Measurements from ENCODE around the gene UBTFL1.
A peak's percentile ranks its signal among the peaks of the same experiment; 100 is the strongest.
"Not testable (repeated sequence)": the region's sequence is repeated elsewhere in the genome, so short reads cannot be mapped to it uniquely, and the experiment has no call there.

Gene UBTFL1
- long read RNA-seq: 0 reads

DNA sequence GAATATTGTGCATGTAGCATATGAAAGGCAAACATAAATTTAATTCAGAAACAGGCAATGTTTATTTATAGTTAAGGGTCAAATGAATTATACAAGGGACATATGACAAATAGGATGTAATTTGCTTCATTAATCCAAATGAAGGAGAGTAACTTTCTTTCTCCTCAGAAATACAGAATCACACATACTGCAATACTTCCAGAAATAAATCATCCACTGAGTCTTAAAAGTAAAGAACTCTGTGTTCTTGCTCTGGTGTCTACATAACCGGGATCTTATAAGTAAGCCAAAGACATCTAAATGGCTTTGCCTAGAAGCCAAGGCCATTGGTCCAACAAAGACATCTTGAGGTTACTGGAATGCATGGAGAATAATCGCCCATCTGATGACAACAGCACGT lies at the start of gene UBTFL1:
UBTFL1 (plus strand) TSS at position 301 of the 400 bp plus-strand sequence; CDS start at position 301, 0 bp downstream.
- not testable (repeated sequence) for DNase-seq (ENCODE audit: low read depth in 1 of 2, low spot score in 1 of 2); H3K27ac ChIP-seq (replicated peaks); H3K4me3 ChIP-seq (replicated peaks; ENCODE audit: insufficient read depth, low read length); H3K27me3 ChIP-seq (ENCODE audit: insufficient read depth, poor library complexity, severe bottlenecking)

DNA sequence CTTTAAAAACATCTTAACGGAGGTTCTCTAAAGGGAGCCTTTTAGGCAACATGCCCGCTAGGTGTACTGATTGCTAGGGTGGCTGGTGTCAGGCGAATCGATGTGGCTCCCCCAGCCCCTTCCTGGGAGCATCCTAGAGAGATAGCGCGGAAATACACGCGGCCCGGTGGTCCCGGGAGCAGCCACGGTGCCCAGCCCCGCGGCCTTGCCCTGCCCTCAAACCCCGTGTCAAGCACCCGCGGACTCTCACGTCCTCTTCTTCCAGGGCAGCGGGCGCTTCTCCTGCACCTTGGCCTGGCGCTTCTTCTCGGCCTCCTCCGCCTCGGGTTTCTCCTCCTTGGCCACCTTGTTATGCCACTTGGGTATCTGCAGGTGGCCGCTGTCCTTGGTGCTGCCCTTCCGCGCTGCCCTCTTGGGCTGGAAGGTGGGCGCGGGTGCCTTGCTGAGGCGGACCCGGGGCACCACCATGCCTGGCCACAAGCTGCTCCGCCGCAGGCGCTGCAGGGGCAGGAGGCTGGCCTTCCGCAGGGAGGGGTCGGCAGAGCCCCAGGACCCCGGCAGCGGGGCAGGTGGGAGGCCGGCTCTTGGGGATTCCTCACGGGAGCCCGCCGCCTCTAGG lies 34.0 kb upstream of the UBTFL1 start:
- not testable (repeated sequence) for H3K4me3 ChIP-seq (replicated peaks; ENCODE audit: insufficient read depth, low read length); H3K27ac ChIP-seq (replicated peaks)

GRCh38 chr11:90052311-90052710 lies 33.4 kb upstream of the UBTFL1 start:
- H3K27ac ChIP-seq (replicated peaks); DNase-seq (ENCODE audit: low read depth in 1 of 2, low spot score in 1 of 2); H3K4me3 ChIP-seq (replicated peaks; ENCODE audit: insufficient read depth, low read length); H3K27me3 ChIP-seq (ENCODE audit: insufficient read depth, poor library complexity, severe bottlenecking): not testable (repeated sequence)

More for the DNA sequence above, 34.0 kb upstream of the UBTFL1 start:
- DNase-seq (ENCODE audit: low read depth in 1 of 2, low spot score in 1 of 2); H3K27me3 ChIP-seq (ENCODE audit: insufficient read depth, poor library complexity, severe bottlenecking): not testable (repeated sequence)
- TF ChIP-seq REST (IDR thresholded peaks at IDR 0.05; ENCODE audit: insufficient replicate concordance, low read depth): peak; percentile 83

DNA sequence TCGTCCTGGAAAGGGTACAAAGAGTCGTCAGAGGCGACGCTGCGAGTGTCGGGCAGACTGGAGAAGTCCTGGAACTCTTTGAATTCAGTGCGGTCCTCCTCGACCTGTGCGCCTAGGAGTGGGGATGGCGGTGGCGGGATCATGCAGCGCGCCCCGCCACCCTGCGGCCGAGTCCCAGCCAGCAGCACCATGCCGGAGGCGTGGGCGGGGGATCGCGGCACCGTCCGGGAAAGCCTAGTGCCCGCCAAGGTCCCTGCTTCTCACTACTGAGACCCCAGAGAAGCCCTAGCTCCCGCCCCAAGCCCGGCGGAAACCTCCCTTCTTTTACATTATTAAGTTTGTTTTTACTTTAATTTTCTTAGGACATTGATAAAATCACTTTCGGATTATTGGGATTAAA lies 32.2 kb upstream of the UBTFL1 start:
- DNase-seq (ENCODE audit: low read depth in 1 of 2, low spot score in 1 of 2); H3K27me3 ChIP-seq (ENCODE audit: insufficient read depth, poor library complexity, severe bottlenecking); H3K4me3 ChIP-seq (replicated peaks; ENCODE audit: insufficient read depth, low read length); H3K27ac ChIP-seq (replicated peaks): not testable (repeated sequence)

DNA sequence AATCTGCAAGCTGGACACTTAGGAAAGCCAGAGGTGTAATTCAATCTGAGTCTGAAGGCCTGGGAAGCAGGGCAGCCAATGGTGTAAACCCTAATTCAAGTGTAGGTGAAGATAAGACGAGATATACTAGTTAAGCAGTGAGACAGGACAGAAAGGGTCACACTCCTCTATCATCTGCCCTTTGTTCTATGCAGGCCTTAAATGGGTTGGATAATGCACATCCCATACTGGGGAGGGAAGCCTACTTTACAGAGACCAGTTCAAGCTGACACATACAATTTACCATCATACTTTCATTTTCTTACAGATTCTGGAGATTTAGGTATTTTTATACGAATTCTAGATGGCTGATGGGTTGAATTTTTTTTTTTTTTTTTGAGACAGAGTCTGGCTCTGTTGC lies 3.0 kb downstream of the UBTFL1 start:
- not testable (repeated sequence) for H3K27ac ChIP-seq (replicated peaks); H3K4me3 ChIP-seq (replicated peaks; ENCODE audit: insufficient read depth, low read length); DNase-seq (ENCODE audit: low read depth in 1 of 2, low spot score in 1 of 2); H3K27me3 ChIP-seq (ENCODE audit: insufficient read depth, poor library complexity, severe bottlenecking)

DNA sequence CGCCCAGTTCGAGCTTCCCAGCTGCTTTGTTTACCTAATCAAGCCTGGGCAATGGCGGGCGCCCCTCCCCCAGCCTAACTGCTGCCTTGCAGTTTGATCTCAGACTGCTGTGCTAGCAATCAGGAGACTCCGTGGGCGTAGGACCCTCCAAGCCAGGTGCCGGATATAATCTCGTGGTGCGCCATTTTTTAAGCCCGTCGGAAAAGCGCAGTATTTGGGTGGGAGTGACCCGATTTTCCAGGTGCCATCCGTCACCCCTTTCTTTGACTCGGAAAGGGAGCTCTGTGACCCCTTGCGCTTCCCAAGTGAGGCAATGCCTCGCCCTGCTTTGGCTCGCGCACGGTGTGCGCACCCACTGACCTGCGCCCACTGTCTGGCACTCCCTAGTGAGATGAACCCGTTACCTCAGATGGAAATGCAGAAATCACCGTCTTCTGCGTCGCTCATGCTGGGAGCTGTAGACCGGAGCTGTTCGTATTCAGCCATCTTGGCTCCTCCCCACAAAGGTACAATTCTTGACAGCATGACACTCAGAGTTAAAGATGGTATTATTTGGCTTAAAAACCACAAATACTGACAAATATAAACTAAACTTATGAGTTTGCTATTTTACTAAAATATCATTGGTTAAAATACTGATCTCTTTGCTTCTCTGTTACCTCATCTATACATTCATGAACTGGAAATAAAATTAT lies 9.6 kb downstream of the UBTFL1 start:
- not testable (repeated sequence) for H3K27ac ChIP-seq (replicated peaks); DNase-seq (ENCODE audit: low read depth in 1 of 2, low spot score in 1 of 2); H3K4me3 ChIP-seq (replicated peaks; ENCODE audit: insufficient read depth, low read length); H3K27me3 ChIP-seq (ENCODE audit: insufficient read depth, poor library complexity, severe bottlenecking)

DNA sequence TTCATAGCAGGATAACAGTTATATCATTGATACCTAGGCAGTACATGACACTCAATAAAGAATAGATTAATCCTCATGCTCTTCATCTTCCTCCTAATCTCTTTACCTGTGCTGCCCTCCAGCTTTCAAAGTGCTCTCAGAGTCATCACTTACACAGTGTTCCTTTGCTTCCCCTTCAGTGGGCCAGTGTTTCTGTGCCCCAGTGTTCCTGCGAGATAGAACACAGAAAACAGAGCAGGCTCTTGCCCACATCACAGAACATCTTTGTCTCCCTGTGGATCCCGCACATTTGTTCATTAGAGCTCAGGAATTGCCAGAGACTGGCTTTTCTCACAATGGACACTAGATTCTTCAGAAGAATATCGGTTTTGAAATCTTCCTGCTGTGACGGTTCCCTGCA lies 12.5 kb downstream of the UBTFL1 start:
- not testable (repeated sequence) for H3K27me3 ChIP-seq (ENCODE audit: insufficient read depth, poor library complexity, severe bottlenecking); DNase-seq (ENCODE audit: low read depth in 1 of 2, low spot score in 1 of 2); H3K4me3 ChIP-seq (replicated peaks; ENCODE audit: insufficient read depth, low read length); H3K27ac ChIP-seq (replicated peaks)

GRCh38 chr11:90100431-90100830 lies 14.7 kb downstream of the UBTFL1 start:
- no peak for DNase-seq (ENCODE audit: low read depth in 1 of 2, low spot score in 1 of 2)
- Histone ChIP-seq H3K27ac (replicated peaks) (no peak overlapping the region), H3K27me3 (ENCODE audit: insufficient read depth, poor library complexity, severe bottlenecking) (no peaks in the 10 kb centered on the region), H3K4me3 (replicated peaks; ENCODE audit: insufficient read depth, low read length) (no peak overlapping the region)
- TF ChIP-seq GABPA (IDR thresholded peaks at IDR 0.05; ENCODE audit: low read depth) (no peak), SPI1 (IDR thresholded peaks at IDR 0.05; ENCODE audit: borderline replicate concordance, low read depth) (no peak), POLR2AphosphoS5 (IDR thresholded peaks at IDR 0.05; ENCODE audit: low read depth) (no peak), CTCF (IDR thresholded peaks at IDR 0.05; ENCODE audit: insufficient read depth, low read length) (no peak), REST (IDR thresholded peaks at IDR 0.05; ENCODE audit: insufficient replicate concordance, low read depth) (no peak)

Data from HL-60 (cell line).